GM23248 (cell line): ENCODE results near the gene TMEM184C.

ENCODE experiments used
- EZH2 ChIP-seq: fragments of 200-600 bp; sonication (generic); IDR thresholded peaks from 2 replicates; pipeline ENCODE4 v1.6.1; 2018; ENCODE audit warnings: antibody characterized with exemption, mild to moderate bottlenecking; ENCODE audit not compliant: insufficient read depth, poor library complexity, severe bottlenecking
- EZH2phosphoT487 ChIP-seq: fragments of 200-600 bp; sonication (generic); IDR thresholded peaks from 2 replicates; pipeline ENCODE4 v1.6.1; 2018; ENCODE audit warnings: antibody characterized with exemption, moderate library complexity, mild to moderate bottlenecking, low read depth; ENCODE audit not compliant: insufficient read depth

DNA sequence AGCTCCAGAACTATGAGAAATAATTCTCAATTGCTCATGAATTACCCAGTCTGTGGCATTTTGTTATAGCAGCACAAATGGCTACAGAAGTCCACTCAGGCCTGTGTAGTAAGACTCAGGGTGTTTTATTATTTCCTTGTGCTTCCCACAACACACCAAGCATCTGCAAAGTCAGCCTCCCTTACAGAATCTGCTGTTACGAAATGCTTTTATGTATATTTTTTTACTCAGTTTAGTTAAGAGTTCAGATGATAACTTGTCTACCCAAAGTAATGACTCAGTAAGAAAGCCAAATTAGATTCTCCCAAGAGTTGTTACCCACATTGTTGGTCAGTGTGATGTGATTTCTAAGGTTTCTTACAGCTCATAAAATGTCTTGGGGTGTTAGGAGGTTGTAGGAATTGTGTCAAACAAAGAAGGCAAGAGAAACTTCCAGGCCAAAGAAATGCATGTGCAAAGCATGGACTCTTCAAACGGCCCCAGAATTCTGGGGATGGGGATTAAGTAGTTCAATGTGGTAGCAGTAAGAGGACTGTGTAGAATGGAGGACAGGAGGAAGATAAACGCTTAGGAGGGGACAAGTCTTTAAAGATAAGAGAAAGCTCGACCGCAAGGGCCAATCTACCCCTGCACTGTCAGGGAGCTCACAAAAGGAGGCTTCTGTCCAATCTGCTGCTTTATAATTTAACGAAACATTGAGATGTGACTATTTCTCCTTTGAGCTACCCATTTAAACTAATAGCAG, 35.4 kb upstream of the TMEM184C start:
- TF ChIP-seq EZH2phosphoT487 (no peak), EZH2 (no peak)
